ENCODE data around the gene MLH1. TPM values are rescaled to one million over a fixed set of nuclear protein-coding genes. Genes with fewer than 3 reads are reported as not detected.
"Not testable (repeated sequence)": the region's sequence is repeated elsewhere in the genome, so short reads cannot be mapped to it uniquely, and the experiment has no call there.

The MLH1 gene
- 10 to 100 TPM; 17.5 to 36.5 TPM for total RNA-seq

DNA sequence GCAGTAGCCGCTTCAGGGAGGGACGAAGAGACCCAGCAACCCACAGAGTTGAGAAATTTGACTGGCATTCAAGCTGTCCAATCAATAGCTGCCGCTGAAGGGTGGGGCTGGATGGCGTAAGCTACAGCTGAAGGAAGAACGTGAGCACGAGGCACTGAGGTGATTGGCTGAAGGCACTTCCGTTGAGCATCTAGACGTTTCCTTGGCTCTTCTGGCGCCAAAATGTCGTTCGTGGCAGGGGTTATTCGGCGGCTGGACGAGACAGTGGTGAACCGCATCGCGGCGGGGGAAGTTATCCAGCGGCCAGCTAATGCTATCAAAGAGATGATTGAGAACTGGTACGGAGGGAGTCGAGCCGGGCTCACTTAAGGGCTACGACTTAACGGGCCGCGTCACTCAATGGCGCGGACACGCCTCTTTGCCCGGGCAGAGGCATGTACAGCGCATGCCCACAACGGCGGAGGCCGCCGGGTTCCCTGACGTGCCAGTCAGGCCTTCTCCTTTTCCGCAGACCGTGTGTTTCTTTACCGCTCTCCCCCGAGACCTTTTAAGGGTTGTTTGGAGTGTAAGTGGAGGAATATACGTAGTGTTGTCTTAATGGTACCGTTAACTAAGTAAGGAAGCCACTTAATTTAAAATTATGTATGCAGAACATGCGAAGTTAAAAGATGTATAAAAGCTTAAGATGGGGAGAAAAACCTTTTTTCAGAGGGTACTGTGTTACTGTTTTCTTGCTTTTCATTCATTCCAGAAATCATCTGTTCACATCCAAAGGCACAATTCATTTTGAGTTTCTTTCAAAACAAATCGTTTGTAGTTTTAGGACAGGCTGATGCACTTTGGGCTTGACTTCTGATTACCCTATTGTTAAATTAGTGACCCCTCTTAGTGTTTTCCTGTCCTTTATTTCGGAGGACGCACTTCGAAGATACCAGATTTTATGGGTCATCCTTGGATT, at the start of gene MLH1:
Gene MLH1, plus strand, starts transcription at position 193 of the 958 bp plus-strand sequence. Its CDS starts 30 bp downstream, at position 223.
- intact Hi-C loops (cut with DNase I): no loop called here
- Histone ChIP-seq H3K36me3 (no peaks in the 10 kb centered on the region), H3K4me1 (no peaks in the 10 kb centered on the region)

DNA sequence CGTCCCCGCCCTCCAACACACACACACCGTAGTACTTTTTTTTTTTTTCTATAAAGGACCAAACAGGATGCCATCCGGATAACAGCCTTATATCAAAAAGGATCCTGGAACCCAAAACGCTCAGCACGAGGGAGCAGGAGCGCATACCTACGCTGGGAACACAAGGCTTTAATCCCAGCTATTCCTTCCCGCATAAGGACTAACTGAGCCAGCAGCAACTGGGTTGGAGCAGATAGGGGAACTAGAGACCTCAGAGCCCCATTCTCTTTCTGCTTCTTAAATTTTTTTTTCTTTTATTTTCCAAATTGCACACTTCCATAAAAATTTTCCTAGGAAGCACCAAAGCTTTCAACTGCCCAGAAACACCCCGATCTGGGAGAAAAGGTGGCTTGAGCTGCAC, 49.7 kb upstream of the MLH1 start:
- Histone ChIP-seq H3K27ac (peak overlapping the region; percentile 19), H3K9ac (ENCODE audit: low read depth in 2 of 2, low read length in 2 of 2) (peak overlapping the region; percentile 55 to 80), H3K27me3 (no peaks in the 10 kb centered on the region), H3K4me1 (no peaks in the 10 kb centered on the region), H3K36me3 (no peaks in the 10 kb centered on the region), H3K9me3 (no peaks in the 10 kb centered on the region), H3K4me3 (peak overlapping the region; percentile 66)
- TF ChIP-seq, protein P1, sequence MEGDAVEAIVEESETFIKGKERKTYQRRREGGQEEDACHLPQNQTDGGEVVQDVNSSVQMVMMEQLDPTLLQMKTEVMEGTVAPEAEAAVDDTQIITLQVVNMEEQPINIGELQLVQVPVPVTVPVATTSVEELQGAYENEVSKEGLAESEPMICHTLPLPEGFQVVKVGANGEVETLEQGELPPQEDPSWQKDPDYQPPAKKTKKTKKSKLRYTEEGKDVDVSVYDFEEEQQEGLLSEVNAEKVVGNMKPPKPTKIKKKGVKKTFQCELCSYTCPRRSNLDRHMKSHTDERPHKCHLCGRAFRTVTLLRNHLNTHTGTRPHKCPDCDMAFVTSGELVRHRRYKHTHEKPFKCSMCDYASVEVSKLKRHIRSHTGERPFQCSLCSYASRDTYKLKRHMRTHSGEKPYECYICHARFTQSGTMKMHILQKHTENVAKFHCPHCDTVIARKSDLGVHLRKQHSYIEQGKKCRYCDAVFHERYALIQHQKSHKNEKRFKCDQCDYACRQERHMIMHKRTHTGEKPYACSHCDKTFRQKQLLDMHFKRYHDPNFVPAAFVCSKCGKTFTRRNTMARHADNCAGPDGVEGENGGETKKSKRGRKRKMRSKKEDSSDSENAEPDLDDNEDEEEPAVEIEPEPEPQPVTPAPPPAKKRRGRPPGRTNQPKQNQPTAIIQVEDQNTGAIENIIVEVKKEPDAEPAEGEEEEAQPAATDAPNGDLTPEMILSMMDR (IDR thresholded peaks at IDR 0.05): no peak
- intact Hi-C loops (cut with DNase I): no loop called here
- no peak for DNase-seq

More for the DNA sequence above, at the start of gene MLH1:
- H3K27me3 ChIP-seq: no peaks in the 10 kb centered on the region
- DNase-seq: peak; percentile 100
- no peaks in the 10 kb centered on the region for H3K9me3 ChIP-seq
- TF ChIP-seq, protein P1 (IDR thresholded peaks at IDR 0.05): no peak
- H3K9ac ChIP-seq (ENCODE audit: low read depth in 2 of 2, low read length in 2 of 2): peak within 1 kb of the TSS; percentile 90 to 93
- peak within 1 kb of the TSS; percentile 97 for H3K27ac ChIP-seq
- H3K4me3 ChIP-seq: peak within 1 kb of the TSS; percentile 53

DNA sequence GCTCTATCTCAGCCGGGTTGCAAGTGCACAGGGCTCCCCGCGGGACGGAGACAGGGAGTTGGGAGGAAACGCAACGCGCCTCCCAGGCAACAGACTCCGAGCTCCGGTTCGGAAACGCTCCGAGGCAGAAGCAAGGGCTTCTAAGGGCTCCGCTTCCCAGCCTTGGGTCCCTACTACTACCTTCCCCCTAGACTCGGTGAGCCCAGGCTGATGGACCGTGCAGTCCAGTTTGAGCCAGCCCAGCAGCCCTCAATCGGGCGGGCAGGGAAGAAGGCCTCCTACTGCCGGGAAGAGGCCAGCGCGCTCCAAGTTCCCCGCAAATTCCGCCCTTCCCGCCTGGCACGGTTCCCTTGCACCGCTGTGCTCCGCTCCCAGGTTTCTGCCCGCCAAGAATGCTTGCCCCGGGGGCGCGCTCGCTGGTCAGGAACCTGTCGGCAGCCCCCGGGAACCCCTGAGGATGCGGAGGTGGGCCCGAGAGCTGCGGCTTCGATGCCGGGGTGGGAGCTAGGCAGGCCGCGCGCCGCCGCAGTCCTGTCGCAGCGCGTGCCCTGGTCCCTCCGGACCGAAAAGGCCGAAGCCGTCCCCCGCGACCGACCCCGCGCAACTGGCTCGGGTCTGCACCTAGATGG, 49.2 kb upstream of the MLH1 start:
- TF ChIP-seq, protein P1 (IDR thresholded peaks at IDR 0.05): no peak
- peak overlapping the region; percentile 19 for H3K27ac ChIP-seq
- H3K9ac ChIP-seq (ENCODE audit: low read depth in 2 of 2, low read length in 2 of 2): peak overlapping the region; percentile 55 to 80
- DNase-seq: peak; percentile 67
- H3K4me3 ChIP-seq: peak overlapping the region; percentile 66
- intact Hi-C loops (cut with DNase I): no loop called here
- H3K27me3 ChIP-seq: no peaks in the 10 kb centered on the region
- H3K4me1 ChIP-seq: no peaks in the 10 kb centered on the region
- no peaks in the 10 kb centered on the region for H3K9me3 ChIP-seq
- no peaks in the 10 kb centered on the region for H3K36me3 ChIP-seq

DNA sequence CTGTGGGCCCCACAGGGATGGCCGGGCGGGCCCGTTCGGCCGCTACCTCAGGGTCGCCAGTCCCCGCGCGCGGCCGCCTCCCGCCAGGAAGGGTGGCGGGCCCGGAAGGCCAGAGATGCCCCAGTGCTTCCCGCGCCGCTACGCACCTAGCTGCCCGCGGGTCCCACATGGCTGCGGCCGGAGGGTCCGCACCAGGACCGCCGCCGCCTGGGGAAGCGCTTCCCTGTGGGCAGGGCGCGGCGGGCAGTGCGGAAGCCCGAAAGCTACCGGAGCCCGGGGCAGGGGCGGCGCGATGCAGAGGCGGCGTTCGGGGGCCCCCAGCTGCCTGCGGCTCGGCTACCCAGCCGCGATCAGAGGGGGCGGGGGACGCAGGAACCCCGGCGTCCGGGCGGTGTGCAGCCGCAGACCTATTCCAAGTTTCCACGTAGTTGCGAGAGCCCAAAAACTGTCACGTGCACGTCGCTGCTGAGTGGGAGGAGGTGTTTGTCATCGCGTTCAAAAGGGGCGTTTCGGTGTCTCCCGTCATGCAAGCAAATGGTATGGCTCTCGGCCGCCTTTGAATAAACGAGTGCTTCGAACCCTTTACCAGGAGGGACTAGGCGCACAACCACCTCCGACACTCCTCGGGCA, 48.6 kb upstream of the MLH1 start, which contains the start of gene TRANK1:
Gene TRANK1, minus strand, starts transcription at position 414 of the 630 bp plus-strand sequence. Its CDS starts 245 bp downstream, at position 169.
- TF ChIP-seq, protein P1 (IDR thresholded peaks at IDR 0.05): no peak
- intact Hi-C loops (cut with DNase I): no loop called here
- Histone ChIP-seq H3K9me3 (no peaks in the 10 kb centered on the region), H3K4me1 (no peaks in the 10 kb centered on the region), H3K4me3 (peak within 1 kb of the TSS; percentile 66), H3K9ac (ENCODE audit: low read depth in 2 of 2, low read length in 2 of 2) (peak within 1 kb of the TSS; percentile 55 to 80), H3K36me3 (no peaks in the 10 kb centered on the region), H3K27me3 (no peaks in the 10 kb centered on the region), H3K27ac (peak within 1 kb of the TSS; percentile 19)
- DNase-seq: peak; percentile 70

DNA sequence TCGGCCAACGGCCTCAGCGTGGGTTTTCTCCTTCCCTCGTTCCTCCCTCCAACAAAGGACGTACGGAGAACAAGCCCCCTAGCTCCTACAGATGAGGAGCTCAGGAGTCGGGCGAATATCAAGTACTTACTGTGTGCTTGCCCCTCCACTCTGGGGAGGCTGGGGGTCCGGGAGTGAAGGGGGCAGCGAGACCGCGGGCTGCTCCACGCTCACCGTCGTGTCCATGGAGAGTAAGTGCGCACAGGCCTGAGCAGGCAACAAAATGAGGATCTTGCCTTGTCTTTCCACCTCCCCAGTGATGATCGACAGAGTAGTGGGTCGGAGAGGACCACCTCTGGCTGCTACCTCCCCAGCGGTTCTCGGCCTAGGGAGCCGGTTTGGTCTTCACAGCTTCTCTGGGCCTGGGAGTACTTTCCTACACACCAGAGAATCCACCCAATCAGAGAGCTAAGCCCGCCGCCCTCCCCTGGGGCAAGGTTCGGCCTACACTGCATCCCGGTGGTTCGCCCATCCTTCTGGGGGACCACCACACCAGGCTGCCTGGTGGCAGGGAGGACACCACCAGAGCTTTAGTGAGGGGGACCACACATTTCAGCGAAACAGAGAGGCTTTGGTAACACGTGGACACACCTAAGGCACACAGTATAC, 47.9 kb upstream of the MLH1 start:
- peak overlapping the region in 1 of 2 donors; percentile 55 for H3K9ac ChIP-seq (ENCODE audit: low read depth in 2 of 2, low read length in 2 of 2)
- H3K4me1 ChIP-seq: no peaks in the 10 kb centered on the region
- intact Hi-C loops (cut with DNase I): no loop called here
- H3K27ac ChIP-seq: no peak overlapping the region
- H3K36me3 ChIP-seq: no peaks in the 10 kb centered on the region
- TF ChIP-seq, protein P1 (IDR thresholded peaks at IDR 0.05): no peak
- H3K27me3 ChIP-seq: no peaks in the 10 kb centered on the region
- H3K4me3 ChIP-seq: peak overlapping the region; percentile 66
- DNase-seq: no peak
- no peaks in the 10 kb centered on the region for H3K9me3 ChIP-seq

DNA sequence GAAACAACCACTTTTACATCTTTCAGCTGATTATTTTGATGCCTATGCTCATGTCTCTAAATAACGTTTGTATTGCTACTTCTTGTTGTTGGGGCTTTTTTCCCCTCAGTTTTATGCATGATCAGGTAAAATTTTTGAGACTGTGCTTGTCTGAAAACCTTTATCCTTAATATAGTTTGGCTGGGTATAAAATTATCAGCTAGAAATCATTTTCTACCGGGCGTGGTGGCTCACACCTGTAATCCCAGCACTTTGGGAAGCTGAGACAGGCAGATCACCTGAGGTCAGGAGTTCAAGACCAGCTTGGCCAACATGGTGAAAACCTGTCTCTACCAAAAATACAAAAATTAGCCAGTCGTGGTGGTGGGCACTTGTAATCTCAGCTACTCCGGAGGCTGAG, 45.5 kb upstream of the MLH1 start:
- H3K4me3 ChIP-seq: not testable (repeated sequence)

More for the DNA sequence above, 45.5 kb upstream of the MLH1 start:
- DNase-seq; intact Hi-C loops (cut with DNase I); H3K27me3 ChIP-seq; H3K9ac ChIP-seq (ENCODE audit: low read depth in 2 of 2, low read length in 2 of 2); H3K9me3 ChIP-seq; H3K27ac ChIP-seq; H3K4me1 ChIP-seq; H3K36me3 ChIP-seq: not testable (repeated sequence)
